Measurements from ENCODE around the gene CRELD2.

CRELD2 gene

DNA sequence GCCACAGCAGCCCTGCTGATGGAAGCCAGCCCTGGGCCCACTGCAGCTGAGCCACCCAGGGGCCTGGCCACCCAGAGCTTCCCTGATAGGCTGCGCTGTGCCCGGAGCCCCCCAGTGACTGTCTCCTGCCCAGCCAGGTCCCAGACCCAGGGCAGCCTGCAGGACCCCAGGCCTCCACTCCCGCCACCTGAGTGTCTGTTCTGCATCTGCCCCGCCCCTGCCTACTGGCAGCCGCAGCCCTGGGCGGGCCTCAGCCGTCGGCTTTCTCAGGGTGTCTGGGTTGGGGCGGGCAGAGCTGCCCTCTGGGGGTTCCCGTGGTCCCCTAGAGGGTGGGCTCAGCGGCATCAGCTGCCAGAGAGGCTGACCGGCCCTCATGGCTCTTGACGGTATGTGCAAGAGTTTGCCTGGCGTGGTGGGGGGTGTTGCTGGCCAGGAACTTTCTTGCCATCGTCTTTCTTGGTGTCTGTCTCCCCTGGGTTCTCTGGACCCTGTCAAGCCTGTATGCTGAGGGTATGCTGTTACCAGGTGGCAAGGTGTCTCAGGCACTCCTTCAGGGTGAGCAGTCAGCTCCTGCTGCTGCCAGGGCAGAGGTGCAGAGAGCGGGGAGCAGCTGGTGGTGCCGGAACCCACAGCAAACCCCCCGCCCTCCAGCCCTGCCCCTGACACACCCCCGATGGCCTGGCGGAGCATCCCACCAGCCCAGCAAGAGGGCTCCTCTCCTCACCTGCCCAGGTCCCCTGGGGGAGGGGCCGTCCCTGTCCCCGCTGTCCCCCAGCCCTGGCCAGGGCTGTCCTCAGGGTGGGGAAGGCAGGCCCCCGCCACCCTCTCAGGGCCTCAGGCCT lies 29.9 kb downstream of the CRELD2 start:
- no peak for FAIRE-seq

DNA sequence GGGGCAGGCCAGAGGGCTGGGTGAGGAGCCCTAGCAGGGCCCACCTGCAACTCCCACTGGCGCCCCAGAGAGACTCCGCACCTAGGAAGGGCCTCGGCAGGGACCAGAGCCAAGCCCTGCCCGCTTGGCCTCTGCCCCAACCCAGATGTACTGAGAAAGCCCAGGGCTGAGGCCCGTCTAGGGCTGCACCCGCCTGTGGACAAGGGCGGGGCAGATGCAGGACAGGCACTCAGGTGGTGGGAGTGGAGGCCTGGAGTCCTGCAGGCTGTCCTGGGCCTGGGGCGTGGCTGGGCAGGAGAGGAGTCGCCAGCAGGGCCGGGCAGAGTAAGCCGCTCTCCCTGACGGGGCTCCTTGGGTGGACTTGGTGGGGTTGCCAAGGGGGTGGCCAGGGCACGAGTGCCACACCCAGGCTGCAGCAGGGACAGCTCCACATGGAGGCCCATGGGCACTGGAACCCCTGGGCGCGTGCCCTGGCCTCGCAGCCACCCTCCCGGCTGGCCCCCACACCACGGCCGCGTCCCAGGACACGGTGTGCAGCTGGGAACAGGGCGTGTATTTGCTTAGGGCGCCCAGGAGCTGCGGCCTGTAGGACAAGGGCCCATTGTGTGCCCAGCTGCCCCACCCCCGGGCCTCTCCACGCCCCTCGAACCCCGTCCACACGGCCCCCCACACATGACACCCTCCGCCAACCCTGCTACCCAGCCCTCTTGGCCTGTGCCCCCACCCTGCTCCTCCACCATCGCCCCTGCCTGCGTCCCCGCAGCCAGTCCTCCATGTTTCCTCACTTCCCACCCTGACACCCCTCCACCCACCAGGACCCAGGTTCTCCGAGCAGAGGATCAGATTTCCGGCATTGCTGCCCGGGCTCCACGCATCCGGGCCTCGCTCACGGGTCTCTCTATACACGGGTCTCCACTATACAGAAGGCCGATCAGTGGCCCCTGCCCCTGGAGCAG lies 30.8 kb downstream of the CRELD2 start:
- no peak for FAIRE-seq

DNA sequence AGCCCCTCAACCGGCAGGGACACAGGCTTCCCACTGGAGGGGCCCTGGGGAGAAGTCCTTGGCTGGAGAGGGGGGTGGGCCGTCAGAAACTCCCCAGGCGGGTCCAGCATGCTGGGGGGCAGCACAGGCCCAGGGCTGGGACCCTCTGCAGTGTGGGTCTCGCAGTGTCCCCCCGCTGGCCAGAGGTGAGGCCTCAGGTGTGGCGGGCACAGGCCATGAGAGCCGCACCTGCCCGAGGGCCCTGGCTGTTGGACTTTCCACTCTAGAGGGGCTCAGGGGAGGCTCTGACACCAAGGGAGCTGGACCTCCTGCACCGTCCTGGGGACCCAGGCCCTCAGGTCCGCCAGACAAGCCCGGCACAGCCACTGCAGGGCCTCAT lies 31.5 kb downstream of the CRELD2 start:
- FAIRE-seq, result no peak

DNA sequence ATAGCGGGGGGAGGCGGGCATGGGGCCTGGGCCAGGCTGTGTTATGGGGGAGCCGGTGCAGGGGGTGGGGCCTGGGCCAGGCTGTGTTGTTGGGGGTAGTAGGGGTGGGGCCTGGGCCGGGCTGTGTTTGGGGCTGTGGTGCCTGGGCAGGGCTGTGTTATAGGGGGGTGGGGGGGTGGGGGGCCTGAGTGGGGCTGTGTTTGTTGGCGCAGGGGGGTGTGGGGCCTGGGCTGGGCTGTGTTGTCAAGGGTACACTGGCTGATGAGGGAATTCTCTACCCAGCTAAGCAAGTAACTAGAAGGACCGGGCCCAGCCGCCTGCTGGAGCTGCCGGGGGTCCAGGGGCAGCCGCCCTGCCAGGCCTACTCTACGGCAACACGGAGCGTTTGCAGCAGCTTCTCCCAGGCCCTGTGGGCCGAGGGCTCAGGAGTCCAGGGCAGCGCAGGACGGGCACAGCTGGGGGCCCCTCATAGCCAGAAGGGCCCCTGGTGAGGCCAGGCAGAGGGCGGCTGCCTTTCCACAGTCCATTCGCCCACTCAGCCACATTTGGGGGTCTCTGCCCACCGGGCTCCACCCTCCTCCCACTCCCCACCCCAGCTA lies 32.1 kb downstream of the CRELD2 start:
- no peak for FAIRE-seq

DNA sequence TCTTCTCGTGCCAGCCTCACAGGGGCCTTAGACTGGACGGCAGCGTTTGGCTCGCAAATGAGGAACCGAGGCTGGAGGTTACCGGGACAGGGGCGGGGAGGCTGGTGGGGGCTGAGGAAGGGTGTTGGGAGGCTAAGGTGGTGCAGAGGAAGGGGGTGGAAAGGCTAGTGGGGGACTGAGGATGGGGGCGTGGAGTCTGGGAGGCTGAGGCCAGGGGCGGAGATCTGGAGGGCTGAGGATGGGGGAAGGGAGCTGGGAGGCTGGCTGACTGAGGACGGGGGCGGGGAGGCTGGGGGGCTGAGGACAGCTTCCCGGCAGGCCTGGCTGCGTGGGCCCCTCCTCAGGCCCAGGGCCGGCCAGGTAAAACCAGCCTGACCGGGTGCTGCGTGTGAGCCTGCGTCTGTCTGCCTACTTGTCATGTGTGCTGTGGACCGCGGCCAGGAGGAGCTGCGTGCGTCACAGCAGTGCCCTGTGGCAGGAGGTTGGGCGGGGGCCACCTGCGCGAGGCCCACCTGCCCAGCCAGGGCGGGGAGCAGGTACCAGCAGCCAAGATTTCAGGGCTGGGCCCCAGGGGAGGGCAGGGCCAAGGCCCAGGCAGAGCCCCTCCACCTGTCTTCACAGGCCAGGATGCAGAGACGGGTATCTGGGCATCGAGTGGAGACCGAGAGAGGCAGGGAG lies 32.7 kb downstream of the CRELD2 start:
- no peak for FAIRE-seq

DNA sequence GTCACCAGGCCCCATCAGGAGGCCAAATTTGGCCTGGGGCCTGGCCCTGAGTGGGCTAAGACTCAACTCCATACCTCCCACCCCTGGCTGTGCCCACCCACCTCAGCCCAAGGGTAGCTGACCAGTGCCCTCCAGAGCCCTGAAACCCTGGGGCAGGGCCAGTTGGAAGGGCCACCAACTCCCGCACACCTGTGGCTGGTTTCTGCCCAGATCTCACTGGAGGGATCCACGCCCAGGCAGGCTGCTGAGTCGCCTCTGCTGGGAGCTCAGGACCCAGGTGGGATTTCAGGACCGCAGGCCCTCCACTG lies 33.2 kb downstream of the CRELD2 start:
- no peak for FAIRE-seq

DNA sequence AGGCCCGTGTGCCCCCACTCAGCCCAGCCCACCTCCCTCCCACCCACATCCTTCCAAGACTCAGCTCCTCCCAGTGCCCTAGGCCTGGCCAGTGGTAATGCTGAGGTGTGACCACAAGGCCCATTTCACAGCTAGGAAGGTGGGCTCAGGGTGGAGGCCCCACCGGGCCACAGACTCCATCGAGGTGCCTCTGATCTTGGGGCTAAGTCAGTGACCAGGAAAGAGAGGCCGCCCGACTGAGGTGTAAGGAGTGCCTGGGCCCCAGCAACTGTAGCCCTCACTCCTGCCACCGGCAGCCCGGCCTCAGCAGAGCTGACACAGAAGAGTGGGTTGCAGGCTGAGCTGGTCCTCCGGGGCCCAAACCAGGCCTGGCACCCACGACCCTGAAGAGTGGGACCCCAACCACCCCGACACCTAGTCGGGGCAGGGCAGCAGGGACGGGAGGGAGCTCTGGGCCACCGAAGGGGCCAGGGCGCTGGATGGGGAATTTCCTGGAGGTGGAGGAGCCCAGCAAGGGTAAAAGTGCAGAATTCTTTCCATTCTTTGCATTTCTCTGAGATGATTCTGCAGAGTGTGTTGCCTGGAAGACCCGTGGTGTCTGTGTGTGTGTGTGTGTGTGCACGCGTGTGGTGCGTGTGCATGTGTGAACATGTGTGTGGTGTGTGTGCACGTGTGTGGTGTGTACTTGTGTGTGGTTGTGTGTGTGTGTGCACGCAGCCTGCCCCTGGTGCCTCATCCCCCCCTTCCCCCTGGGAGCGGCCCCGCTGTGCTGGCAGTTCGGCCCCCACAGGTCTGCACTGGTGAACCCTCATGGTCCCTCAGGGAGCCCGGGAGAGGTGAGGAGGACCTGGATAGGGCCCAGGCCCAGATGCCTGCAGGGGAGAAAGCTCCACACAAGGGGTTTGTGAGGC lies 33.8 kb downstream of the CRELD2 start:
- no peak for FAIRE-seq

DNA sequence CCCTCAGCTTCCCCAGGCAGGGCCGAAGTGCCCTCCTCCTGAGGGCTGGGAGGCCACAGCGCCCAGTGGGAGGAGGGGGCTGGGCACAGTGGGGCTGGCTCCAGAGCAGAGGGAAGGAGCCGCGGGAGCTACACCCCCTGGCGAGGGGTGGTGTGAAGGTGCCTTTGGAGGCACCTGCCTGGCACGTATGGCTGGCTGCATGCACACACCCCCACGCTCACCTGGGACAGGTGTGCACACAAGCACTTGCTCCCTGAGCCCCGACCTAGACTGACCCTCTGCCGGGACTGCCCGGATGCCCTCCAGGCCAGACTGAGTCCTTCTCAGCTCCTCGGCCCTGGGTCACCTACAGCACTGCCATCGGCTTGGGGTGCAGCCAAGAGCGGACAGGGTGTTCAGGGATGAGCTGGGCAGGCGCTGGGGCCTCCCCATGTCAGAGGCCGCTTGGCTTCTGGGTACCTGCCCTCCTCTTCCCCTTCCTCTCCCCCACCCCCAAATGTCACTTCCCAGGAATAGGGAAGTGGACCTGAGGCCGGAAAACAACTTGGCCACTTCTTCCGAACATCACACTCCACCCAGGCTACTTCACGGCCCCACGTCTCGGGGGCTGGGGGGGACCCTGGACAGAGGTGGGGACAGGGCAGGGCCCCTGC lies 34.7 kb downstream of the CRELD2 start:
- no peak for FAIRE-seq

DNA sequence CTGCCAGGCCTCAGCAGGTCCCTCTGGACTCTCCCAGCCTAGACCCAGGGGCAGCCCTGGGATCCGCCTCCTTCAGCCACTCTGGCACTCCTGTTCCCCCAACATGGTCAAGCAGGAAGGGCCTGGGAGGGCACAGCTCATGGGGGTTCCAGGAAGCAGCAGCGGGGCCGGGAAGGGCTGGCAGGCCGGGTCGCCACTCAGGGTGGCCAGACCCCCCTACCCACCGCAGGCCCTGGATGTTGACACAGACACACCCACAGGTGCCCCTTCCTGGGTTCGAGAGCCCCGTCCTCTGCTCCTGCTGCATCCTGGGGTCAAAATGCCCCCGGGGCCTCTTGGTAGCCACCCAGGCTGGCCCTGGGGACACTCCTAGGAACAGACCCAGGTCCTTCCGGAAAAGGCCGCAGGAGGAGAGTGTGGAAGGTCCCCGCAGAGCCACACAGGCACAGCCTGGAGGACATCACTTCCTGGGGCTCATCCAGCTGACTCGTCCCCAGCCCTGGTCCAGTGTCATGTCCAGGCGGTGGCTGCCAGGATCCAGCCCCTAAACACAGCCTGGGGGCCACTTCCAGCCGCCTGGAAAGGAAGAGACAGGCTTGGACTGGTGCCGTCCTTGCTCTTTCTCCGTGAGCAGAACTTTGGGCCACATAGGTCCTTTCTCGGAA lies 35.4 kb downstream of the CRELD2 start:
- FAIRE-seq, result no peak

DNA sequence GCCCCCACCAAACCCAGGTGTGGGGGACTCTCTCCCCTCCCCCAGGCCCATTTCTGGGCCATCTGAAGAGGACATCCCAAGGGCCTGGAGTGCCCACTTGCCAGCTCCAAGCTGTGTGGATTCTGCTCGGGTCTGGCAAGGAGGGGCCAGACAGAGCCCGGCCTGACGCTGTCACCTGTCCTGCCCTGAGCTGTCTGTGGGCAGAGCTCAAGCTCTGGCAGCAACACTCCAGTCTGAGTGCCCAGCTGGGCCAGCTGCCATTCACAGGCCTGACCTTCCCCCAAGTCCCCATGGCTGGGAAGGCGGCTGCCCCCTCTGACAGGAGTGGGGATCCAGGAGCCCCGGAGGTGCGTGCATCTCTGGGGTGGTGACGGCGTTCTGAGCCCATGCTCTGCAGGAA lies 35.9 kb downstream of the CRELD2 start:
- FAIRE-seq, result no peak

DNA sequence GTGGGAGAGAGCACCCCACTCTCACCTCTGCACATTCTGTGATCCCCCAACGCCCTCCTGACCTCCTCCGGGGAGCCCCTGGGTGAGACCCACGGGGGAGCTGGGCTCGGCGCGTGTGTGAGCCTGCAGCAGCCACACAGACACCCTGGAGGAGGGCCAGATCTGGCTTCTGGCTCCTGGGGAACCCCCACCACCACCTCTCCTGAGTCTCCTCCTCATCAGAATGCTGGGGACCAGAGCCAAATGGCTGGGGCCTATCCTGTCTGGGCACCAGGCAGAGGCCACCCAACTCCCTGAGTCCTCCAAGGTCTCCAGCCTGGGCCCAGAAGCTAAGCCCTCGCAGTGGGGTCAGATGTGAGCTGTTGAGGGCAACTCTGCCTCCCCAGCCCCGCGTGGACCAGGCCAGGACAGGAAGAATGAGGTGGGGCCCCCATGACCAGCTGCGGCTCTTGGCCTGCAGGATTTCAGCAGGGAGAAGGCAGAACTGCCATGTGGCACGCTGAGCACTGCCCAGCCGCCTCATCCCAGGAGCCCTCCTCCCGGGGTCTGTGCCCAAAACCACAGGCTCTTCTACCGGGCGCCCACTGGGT lies 36.7 kb downstream of the CRELD2 start:
- FAIRE-seq, result no peak

DNA sequence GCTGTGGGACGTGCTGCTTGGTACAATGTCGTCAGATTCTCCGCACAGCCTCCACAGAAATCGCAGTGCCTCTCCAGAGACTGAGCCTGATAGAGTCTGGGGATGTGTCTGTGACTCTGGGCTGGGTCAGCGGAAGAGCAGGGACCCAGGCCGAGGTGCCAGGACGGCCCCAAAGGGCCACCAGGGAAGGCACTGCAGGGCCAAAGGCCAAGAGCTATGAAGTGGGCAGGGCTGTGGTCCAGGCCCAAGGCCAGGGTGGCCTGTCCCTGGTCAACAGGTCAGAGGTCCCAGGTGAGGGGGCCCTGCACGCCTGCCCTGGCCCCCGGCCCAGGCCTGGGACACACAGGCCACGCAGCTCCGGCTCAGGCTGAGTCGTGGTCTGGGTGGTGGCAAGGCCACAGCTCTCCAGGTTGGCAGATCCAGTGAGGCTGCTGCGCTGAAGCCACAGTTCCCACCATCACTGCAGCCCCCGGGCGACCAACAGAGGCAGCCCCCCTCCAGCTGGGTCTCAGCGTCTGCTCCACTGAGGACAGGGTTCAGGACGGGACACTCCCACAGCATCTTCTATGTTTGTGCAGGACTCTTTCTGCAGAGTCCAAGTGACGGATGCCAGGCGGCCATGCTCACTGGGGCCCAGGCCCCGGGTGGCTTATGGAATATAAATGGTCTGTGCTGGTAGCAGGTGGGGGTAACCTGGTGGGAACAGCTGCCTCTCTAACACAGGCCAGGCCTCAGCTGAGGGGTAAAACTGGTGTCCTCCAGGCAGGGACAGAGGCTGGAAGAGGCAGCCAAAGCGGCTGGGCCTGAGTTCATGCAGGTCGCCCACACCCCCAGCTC lies 37.4 kb downstream of the CRELD2 start:
- no peak for FAIRE-seq

DNA sequence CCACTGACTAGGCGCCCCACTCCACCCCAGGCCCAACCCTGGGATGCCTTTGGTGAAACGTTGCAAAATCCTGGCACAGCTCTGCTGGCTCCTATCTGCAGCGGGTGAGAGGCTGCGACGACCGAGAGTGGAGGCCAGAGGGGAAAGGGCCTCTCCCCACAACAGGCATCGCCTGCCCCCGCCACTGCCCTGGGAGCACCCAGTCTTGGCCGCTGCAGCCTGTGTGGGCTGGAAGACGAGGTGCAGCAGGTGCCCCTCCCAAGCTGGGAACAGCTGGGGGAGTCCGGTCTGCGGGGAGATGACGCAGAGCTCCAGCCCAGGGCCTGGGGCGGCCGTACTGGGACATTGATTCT lies 38.0 kb downstream of the CRELD2 start:
- no peak for FAIRE-seq

DNA sequence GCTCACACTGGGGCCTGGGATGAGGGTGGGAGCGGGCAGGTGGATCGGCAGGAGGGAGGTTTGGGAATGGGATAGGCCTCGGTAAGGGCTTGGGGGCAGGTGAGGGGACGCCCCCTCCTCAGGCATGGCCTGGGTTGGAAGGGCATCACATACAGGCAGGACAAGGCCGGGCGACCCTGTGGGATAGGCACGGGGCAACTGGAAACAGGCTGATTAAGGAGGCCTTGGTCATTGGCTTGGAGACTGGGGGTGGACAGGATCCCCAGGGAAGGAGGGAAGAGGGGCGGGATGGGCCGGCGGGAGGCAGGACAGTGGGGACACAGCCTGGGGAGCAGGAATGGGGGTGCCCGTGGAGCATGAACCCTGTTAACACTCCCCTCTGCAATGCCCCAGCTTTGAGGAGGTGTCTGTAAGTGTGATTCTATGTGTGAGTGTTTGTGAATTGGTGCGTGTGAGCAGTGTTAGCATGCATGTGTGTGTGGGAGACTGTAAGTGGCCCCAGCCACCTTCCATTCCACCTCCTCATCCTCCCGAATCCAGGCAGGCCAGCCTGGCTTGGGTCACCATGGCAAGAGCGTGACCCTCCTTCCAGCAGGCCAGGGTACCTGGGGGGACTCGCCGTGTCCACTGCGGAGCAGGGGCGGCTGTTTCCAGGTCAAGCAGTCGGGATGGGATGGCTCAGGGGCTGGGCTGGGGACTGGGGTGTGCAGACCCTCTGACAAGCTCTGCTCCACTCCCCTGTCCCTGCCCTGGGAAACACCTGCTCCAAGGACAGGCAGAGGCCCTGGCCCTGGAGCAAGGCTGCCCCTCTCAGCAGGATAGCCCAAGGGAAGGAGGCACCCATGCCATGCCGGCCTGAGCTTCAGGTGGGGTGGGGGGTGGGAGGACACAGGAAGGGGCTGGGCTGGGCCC lies 38.7 kb downstream of the CRELD2 start:
- FAIRE-seq, result no peak

DNA sequence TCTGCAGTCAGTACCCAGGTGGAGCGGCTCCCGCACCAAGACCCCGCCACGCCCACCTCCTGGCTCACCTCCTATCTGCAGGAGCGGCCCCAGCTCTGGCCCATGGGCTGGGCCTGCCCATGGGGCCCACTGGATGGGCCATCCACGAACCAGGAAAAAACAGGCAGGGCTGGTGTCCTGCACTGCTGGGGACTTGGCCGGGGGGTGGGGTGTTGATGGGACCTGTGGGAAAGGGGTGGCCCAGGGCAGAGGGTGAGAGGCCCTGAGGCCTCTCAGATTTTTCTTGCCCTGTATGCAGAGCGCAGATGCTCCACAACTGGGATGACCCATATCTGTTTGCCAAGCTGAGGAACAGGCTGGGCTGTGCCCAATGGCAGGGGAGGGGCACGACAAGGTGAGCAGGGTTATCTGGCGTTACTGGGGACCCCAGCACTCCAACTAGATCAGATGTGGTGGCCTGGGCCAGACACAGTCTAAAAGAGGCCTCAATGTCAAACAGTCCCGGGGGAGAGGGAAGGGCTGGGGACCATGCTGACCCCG lies 39.5 kb downstream of the CRELD2 start:
- FAIRE-seq, result no peak

DNA sequence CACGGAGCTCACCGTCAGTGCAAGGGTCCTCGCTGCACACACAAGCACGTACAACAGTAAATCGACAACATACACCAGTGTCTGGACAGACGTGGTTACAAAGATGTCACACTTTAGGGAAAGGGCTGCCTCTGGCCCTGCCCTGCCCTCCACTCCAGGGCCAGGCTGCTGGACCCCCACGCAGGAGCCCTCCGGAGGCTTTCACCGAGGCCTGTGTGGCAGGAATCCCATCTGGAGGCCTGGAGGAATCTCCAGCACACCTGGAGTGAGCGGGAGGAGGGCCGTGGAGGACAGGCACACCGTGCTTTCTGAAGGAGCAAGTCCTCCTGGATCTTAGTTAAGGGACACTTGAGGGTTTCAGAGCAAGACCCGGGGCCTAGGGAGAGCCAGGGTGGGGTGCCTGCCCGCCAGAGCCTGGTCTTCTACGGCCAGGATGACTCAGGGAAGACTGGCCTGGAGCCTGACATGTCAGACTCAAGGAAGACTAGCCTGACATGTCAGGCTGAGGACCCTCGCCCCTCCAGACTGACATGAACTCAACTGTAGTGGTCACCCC lies 40.0 kb downstream of the CRELD2 start:
- no peak for FAIRE-seq

DNA sequence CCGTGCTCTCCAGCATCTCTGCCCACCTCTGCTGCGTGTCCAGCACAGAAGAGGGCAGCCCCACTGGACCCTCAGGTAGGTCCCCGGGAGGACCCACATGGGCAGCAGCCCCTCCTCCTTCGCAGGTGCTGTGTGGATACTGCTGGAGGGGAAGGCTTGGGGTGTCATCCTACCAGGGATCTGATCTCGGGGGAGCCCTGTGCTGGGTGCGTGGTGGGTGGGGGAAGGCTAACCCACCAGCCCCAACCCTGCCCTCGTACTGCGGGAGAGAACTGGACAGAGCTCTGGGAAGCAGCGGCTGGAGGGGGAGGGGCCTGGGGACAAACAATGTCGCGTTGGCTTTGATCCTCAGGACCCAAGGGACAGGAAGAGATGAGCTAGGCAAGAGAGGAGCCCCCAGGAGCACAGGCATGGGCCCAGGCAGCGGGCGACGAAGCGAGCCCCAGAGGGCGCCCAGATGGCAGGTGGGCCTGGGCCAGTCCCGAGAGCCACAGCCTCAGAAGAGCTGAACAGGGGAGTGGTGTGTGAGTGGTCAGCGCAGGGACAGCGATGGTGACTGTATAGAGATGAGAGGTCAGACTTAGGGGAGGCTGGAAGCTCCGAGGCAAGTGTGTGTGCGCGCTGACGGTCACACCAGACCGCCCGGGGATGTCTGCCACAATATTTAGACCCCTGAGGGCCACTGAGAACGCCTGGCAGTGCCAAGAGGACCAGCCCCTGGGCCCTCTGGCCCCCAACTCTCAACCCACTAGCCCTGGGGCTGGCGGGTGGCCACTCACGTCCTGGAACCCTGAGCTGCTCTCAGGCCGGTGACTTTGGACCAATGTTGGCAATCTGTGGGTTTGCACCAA lies 40.7 kb downstream of the CRELD2 start:
- no peak for FAIRE-seq

All from islet of Langerhans (tissue), 1 donor.